ENCODE data around the gene SLAIN1. TPM values are rescaled to one million over a fixed set of nuclear protein-coding genes. Genes with fewer than 3 reads are reported as not detected.
"Not testable (repeated sequence)": the region's sequence is repeated elsewhere in the genome, so short reads cannot be mapped to it uniquely, and the experiment has no call there.

Gene SLAIN1
- total RNA-seq, 2 experiments from 2014 or later = 41.2 to 42.5 TPM

- H3K4me3 ChIP-seq (ENCODE audit: low read length) = no peak overlapping the region
- no peak for TF ChIP-seq CTCF (IDR thresholded peaks at IDR 0.05)
- no peaks in the 10 kb centered on the region for H3K36me3 ChIP-seq (ENCODE audit: insufficient read depth, low read length)
- H3K4me1 Mint-ChIP-seq (ENCODE audit: low read depth) = no peaks in the 10 kb centered on the region
- ATAC-seq (ENCODE audit: poor library complexity) (no peak), DNase-seq (no peak)
- H3K4me1 ChIP-seq (ENCODE audit: insufficient read depth, low read length) = no peaks in the 10 kb centered on the region
- H3K9me3 ChIP-seq (ENCODE audit: control insufficient read depth in 1 of 2, insufficient read depth in 1 of 2, low read length in 2 of 2) = peaks cover 0 to 17% of the 10 kb centered on the region in 2 experiments
- CTCF ChIA-PET = no interaction called here
- H3K27me3 ChIP-seq (ENCODE audit: control insufficient read depth in 1 of 2, insufficient read depth in 2 of 2, low read length in 2 of 2) = no peaks in the 10 kb centered on the region
- no peaks in the 10 kb centered on the region for H3K36me3 Mint-ChIP-seq (ENCODE audit: low read depth)
- no peak overlapping the region for H3K27ac Mint-ChIP-seq
- intact Hi-C loops (cut with DNase I, micrococcal nuclease) = no loop called here
- no peaks in the 10 kb centered on the region for H3K27me3 Mint-ChIP-seq
- H3K4me3 Mint-ChIP-seq = no peak overlapping the region
- no peak overlapping the region for H3K27ac ChIP-seq (ENCODE audit: low read depth in 1 of 2, low read length in 2 of 2)
- no peaks in the 10 kb centered on the region for H3K9me3 Mint-ChIP-seq
- POLR2A ChIA-PET = no interaction called here
These were observed 36.6 kb upstream of the SLAIN1 start for GRCh38 chr13:77660841-77661250.

DNA sequence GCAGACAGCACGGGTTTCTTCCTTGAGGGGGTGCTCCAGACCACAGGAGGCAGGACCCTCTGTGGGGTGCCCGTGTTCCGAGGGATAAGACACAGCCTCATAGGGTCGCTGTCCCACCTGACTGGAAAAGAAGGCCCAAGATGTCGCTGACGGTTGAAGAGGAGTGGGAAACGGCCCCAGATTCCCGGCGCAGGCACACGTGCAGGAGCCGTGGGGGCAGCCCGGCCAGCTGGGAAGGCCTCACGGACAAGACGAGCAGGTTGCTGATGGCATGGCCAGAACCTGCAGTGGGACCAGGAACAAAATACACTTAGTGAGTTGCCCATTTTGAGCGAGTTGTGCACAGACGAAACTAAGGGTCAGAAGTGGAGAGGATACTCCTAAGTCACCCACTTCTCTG is 35.2 kb upstream of the SLAIN1 start:
- H3K27me3 Mint-ChIP-seq = peaks cover 12% of the 10 kb centered on the region
- CTCF ChIA-PET; H3K36me3 ChIP-seq (ENCODE audit: insufficient read depth, low read length); H3K27ac ChIP-seq (ENCODE audit: low read depth in 1 of 2, low read length in 2 of 2); H3K36me3 Mint-ChIP-seq (ENCODE audit: low read depth); H3K27ac Mint-ChIP-seq; H3K9me3 Mint-ChIP-seq; intact Hi-C loops (cut with DNase I, micrococcal nuclease); POLR2A ChIA-PET; H3K4me3 ChIP-seq (ENCODE audit: low read length); H3K4me1 Mint-ChIP-seq (ENCODE audit: low read depth); DNase-seq; H3K27me3 ChIP-seq (ENCODE audit: control insufficient read depth in 1 of 2, insufficient read depth in 2 of 2, low read length in 2 of 2); H3K4me1 ChIP-seq (ENCODE audit: insufficient read depth, low read length); ATAC-seq (ENCODE audit: poor library complexity); H3K4me3 Mint-ChIP-seq: not testable (repeated sequence)
- peaks cover 0 to 17% of the 10 kb centered on the region in 2 experiments for H3K9me3 ChIP-seq (ENCODE audit: control insufficient read depth in 1 of 2, insufficient read depth in 1 of 2, low read length in 2 of 2)

GRCh38 chr13:77662831-77663230 is 34.7 kb upstream of the SLAIN1 start:
- not testable (repeated sequence) for H3K4me3 Mint-ChIP-seq; H3K27ac ChIP-seq (ENCODE audit: low read depth in 1 of 2, low read length in 2 of 2)

GRCh38 chr13:77674852-77675251 is 22.6 kb upstream of the SLAIN1 start:
- no peak overlapping the region for H3K4me3 Mint-ChIP-seq
- Histone ChIP-seq H3K4me3 (ENCODE audit: low read length) (no peak overlapping the region), H3K27me3 (ENCODE audit: control insufficient read depth in 1 of 2, insufficient read depth in 2 of 2, low read length in 2 of 2) (peaks cover 3 to 18% of the 10 kb centered on the region in 2 experiments), H3K4me1 (ENCODE audit: insufficient read depth, low read length) (no peaks in the 10 kb centered on the region), H3K27ac (ENCODE audit: low read depth in 1 of 2, low read length in 2 of 2) (no peak overlapping the region), H3K9me3 (ENCODE audit: control insufficient read depth in 1 of 2, insufficient read depth in 1 of 2, low read length in 2 of 2) (peaks cover 0 to 4% of the 10 kb centered on the region in 2 experiments), H3K36me3 (ENCODE audit: insufficient read depth, low read length) (no peaks in the 10 kb centered on the region)
- POLR2A ChIA-PET = no interaction called here
- intact Hi-C loops (cut with DNase I, micrococcal nuclease) = no loop called here
- peaks cover 6% of the 10 kb centered on the region for H3K9me3 Mint-ChIP-seq
- no peak for TF ChIP-seq CTCF (IDR thresholded peaks at IDR 0.05)
- peaks cover 88% of the 10 kb centered on the region for H3K27me3 Mint-ChIP-seq
- CTCF ChIA-PET = interaction anchor here (0.6 kb wide), 2 partner anchors 59 to 1952 kb away, joined by 3 read pairs; no protein-coding TSS in a partner anchor
- no peak overlapping the region for H3K27ac Mint-ChIP-seq
- H3K4me1 Mint-ChIP-seq (ENCODE audit: low read depth) = no peaks in the 10 kb centered on the region
- H3K36me3 Mint-ChIP-seq (ENCODE audit: low read depth) = no peaks in the 10 kb centered on the region
- no peak for DNase-seq
- ATAC-seq (ENCODE audit: poor library complexity) = no peak

More at GRCh38 chr13:77662831-77663230, 34.7 kb upstream of the SLAIN1 start:
- CTCF ChIA-PET; H3K4me1 Mint-ChIP-seq (ENCODE audit: low read depth); ATAC-seq (ENCODE audit: poor library complexity); H3K27me3 ChIP-seq (ENCODE audit: control insufficient read depth in 1 of 2, insufficient read depth in 2 of 2, low read length in 2 of 2); H3K36me3 ChIP-seq (ENCODE audit: insufficient read depth, low read length); POLR2A ChIA-PET; H3K4me3 ChIP-seq (ENCODE audit: low read length); H3K27ac Mint-ChIP-seq; intact Hi-C loops (cut with DNase I, micrococcal nuclease); H3K4me1 ChIP-seq (ENCODE audit: insufficient read depth, low read length); H3K9me3 Mint-ChIP-seq; H3K36me3 Mint-ChIP-seq (ENCODE audit: low read depth); DNase-seq: not testable (repeated sequence)
- peaks cover 0 to 17% of the 10 kb centered on the region in 2 experiments for H3K9me3 ChIP-seq (ENCODE audit: control insufficient read depth in 1 of 2, insufficient read depth in 1 of 2, low read length in 2 of 2)
- H3K27me3 Mint-ChIP-seq = peaks cover 17% of the 10 kb centered on the region

Data from CD4-positive, alpha-beta T cell (primary cell).